Large intestine (tissue), 12 donors: ENCODE results near the gene HOXC12. TPM values are rescaled to one million over a fixed set of nuclear protein-coding genes. Genes with fewer than 3 reads are reported as not detected.

Experiments
- DNase-seq, 2 donors: peaks; one replicate each; pipeline versions ENCODE4 v3.0.0 to v3.0.0-alpha.2; 2013
- H3K27ac ChIP-seq: one replicate; pipeline ENCODE4 v1.5.1; 2013; ENCODE audit warnings: low read length
- H3K27me3 ChIP-seq: 2 replicates; pipeline ENCODE4 v1.6.1; 2013; ENCODE audit warnings: low read length; ENCODE audit not compliant: control insufficient read depth, insufficient read depth
- H3K36me3 ChIP-seq: 2 replicates; pipeline ENCODE4 v1.6.1; 2013; ENCODE audit warnings: low read length; ENCODE audit not compliant: control insufficient read depth, insufficient read depth
- H3K4me1 ChIP-seq: one replicate; pipeline ENCODE4 v1.6.1; 2013; ENCODE audit warnings: low read length; ENCODE audit not compliant: control insufficient read depth, insufficient read depth
- H3K4me3 ChIP-seq: one replicate; pipeline ENCODE4 v1.5.1; 2013; ENCODE audit warnings: low read length
- H3K9me3 ChIP-seq: one replicate; pipeline ENCODE4 v1.6.1; 2013; ENCODE audit warnings: mild to moderate bottlenecking, low read depth, low read length, moderate library complexity; ENCODE audit not compliant: control insufficient read depth
- WGBS: methylation state at CpG from one replicate; pipeline ENCODE4 v1.1.5; 2013; ENCODE audit warnings: low lambda C conversion rate; ENCODE audit not compliant: insufficient coverage; 5-methylcytosine and 5-hydroxymethylcytosine counted together
- long read RNA-seq, 11 donors: transcript quantifications; one replicate each; lab custom pipeline, GENCODE V29; 2026
- polyA plus RNA-seq: library from polyadenylated mRNA; unstranded; fragments of 120-200 nt; gene quantifications from one replicate; pipeline ENCODE4 v1.2.1, GENCODE V29; 2013

HOXC12 gene
- not detected for polyA plus RNA-seq
- long read RNA-seq, donor 1, result 0 reads
- long read RNA-seq, donor 2, result 0 reads
- long read RNA-seq, donor 3, result 0 reads
- long read RNA-seq, donor 4, result 0 reads
- long read RNA-seq, donor 5, result 0 reads
- long read RNA-seq, donor 6, result 0 reads
- long read RNA-seq, donor 7, result 0 reads
- long read RNA-seq, donor 8, result 0 reads
- long read RNA-seq, donor 9, result 0 reads
- long read RNA-seq, donor 10, result 0 reads
- long read RNA-seq, donor 11, result 0 reads

GRCh38 chr12:53954694-53955035 lies at the start of gene HOXC12:
HOXC12 (plus strand) TSS chr12:53954903; CDS start chr12:53954930, 27 bp downstream.
- H3K36me3 ChIP-seq, result no peaks in the 10 kb centered on the region
- no peak for DNase-seq
- peaks cover 20% of the 10 kb centered on the region for H3K9me3 ChIP-seq
- no peaks in the 10 kb centered on the region for H3K4me1 ChIP-seq
- peaks cover 99% of the 10 kb centered on the region for H3K27me3 ChIP-seq
- no peak within 1 kb of the TSS for H3K4me3 ChIP-seq
- H3K27ac ChIP-seq, result no peak within 1 kb of the TSS
- no CpG with 5 or more reads among the region's 20 CpGs for whole genome bisulfite sequencing

GRCh38 chr12:53907103-53907502 lies 47.6 kb upstream of the HOXC12 start:
- H3K4me1 ChIP-seq, result no peaks in the 10 kb centered on the region
- no peak overlapping the region for H3K27ac ChIP-seq
- H3K27me3 ChIP-seq, result peaks cover 40% of the 10 kb centered on the region
- no peaks in the 10 kb centered on the region for H3K9me3 ChIP-seq
- no peak overlapping the region for H3K4me3 ChIP-seq
- WGBS, result no CpG with 5 or more reads among the region's 3 CpGs
- DNase-seq, result no peak
- no peaks in the 10 kb centered on the region for H3K36me3 ChIP-seq

GRCh38 chr12:53916788-53917655 lies 37.7 kb upstream of the HOXC12 start:
- DNase-seq, result no peak
- Histone ChIP-seq H3K4me3 (no peak overlapping the region), H3K9me3 (no peaks in the 10 kb centered on the region), H3K36me3 (no peaks in the 10 kb centered on the region), H3K27ac (no peak overlapping the region), H3K27me3 (peaks cover 61% of the 10 kb centered on the region), H3K4me1 (no peaks in the 10 kb centered on the region)
- WGBS, result 77% methylated on average over 5 of the region's 5 CpGs

- Histone ChIP-seq H3K36me3 (no peaks in the 10 kb centered on the region), H3K27me3 (peaks cover 92% of the 10 kb centered on the region), H3K4me3 (no peak overlapping the region), H3K27ac (no peak overlapping the region), H3K4me1 (no peaks in the 10 kb centered on the region), H3K9me3 (peaks cover 4% of the 10 kb centered on the region)
- no peak for DNase-seq
- WGBS, result no CpG with 5 or more reads among the region's 2 CpGs
Observed at GRCh38 chr12:53924521-53925405, 29.9 kb upstream of the HOXC12 start.

GRCh38 chr12:53927220-53928029 lies 27.3 kb upstream of the HOXC12 start:
- Histone ChIP-seq H3K4me1 (no peaks in the 10 kb centered on the region), H3K36me3 (no peaks in the 10 kb centered on the region), H3K27me3 (peaks cover 98% of the 10 kb centered on the region), H3K4me3 (no peak overlapping the region), H3K27ac (no peak overlapping the region), H3K9me3 (peaks cover 4% of the 10 kb centered on the region)
- no CpG with 5 or more reads among the region's 45 CpGs for WGBS
- DNase-seq, result no peak

GRCh38 chr12:53928054-53928835 lies 26.5 kb upstream of the HOXC12 start:
- Histone ChIP-seq H3K36me3 (no peaks in the 10 kb centered on the region), H3K4me1 (no peaks in the 10 kb centered on the region), H3K27me3 (peaks cover 98% of the 10 kb centered on the region), H3K9me3 (peaks cover 4% of the 10 kb centered on the region), H3K4me3 (no peak overlapping the region), H3K27ac (no peak overlapping the region)
- no CpG with 5 or more reads among the region's 31 CpGs for WGBS
- peak in 1 of 2 donors; percentile 4 for DNase-seq

GRCh38 chr12:53929527-53929926 lies 25.2 kb upstream of the HOXC12 start:
- WGBS, result no CpG with 5 or more reads among the region's 4 CpGs
- Histone ChIP-seq H3K27ac (no peak overlapping the region), H3K27me3 (peaks cover 98% of the 10 kb centered on the region), H3K36me3 (no peaks in the 10 kb centered on the region), H3K4me1 (no peaks in the 10 kb centered on the region), H3K9me3 (peaks cover 4% of the 10 kb centered on the region), H3K4me3 (no peak overlapping the region)
- DNase-seq, result peak in 1 of 2 donors; percentile 1

GRCh38 chr12:53930591-53931255 lies 24.0 kb upstream of the HOXC12 start:
- DNase-seq, result no peak
- no peaks in the 10 kb centered on the region for H3K4me1 ChIP-seq
- H3K27ac ChIP-seq, result no peak overlapping the region
- WGBS, result no CpG with 5 or more reads among the region's 30 CpGs
- no peaks in the 10 kb centered on the region for H3K36me3 ChIP-seq
- no peak overlapping the region for H3K4me3 ChIP-seq
- H3K27me3 ChIP-seq, result peaks cover 98% of the 10 kb centered on the region
- peaks cover 4% of the 10 kb centered on the region for H3K9me3 ChIP-seq
